Vagina (tissue), 2 donors: ENCODE data around the gene GNAL. TPM values are rescaled to one million over a fixed set of nuclear protein-coding genes. Genes with fewer than 3 reads are reported as not detected.

Experiments
- DNase-seq, 2 donors: peaks; one replicate each; pipeline ENCODE4 v3.0.0-alpha.2; 2017; ENCODE audit errors: extremely low spot score in 2 of 2
- H3K27ac ChIP-seq: fragments of 200-600 bp; sonication (generic); one replicate; pipeline ENCODE4 v1.5.1; 2019
- H3K27me3 ChIP-seq: fragments of 200-600 bp; sonication (generic); one replicate; pipeline ENCODE4 v1.5.1; 2019
- H3K36me3 ChIP-seq, 2 donors: fragments of 200-600 bp; sonication (generic); one replicate each; pipeline ENCODE4 v1.5.1; 2017 to 2019
- H3K4me1 ChIP-seq: fragments of 200-600 bp; sonication (generic); one replicate; pipeline ENCODE4 v1.5.1; 2019
- H3K4me3 ChIP-seq, 2 donors: fragments of 200-600 bp; sonication (generic); 1 replicate in 1 of 2; 2 replicates in 1 of 2; pipeline ENCODE4 v1.5.1; 2016 to 2019
- H3K9me3 ChIP-seq: fragments of 200-600 bp; sonication (generic); one replicate; pipeline ENCODE4 v1.5.1; 2019
- CTCF ChIP-seq, 3 experiments: fragments of 450-650 bp in 2 of 3; fragments of 200-600 bp in 1 of 3; sonication (generic) in 1 of 3; IDR thresholded peaks; one replicate each; pipeline ENCODE4 v1.5.1; 2017 to 2019; ENCODE audit warnings: antibody characterized with exemption in 3 of 3, mild to moderate bottlenecking in 2 of 3, moderate library complexity in 2 of 3
- POLR2A ChIP-seq, 2 donors: fragments of 450-650 bp; IDR thresholded peaks; one replicate each; pipeline ENCODE4 v1.6.1; 2017; ENCODE audit warnings: antibody characterized with exemption in 2 of 2, mild to moderate bottlenecking in 2 of 2, moderate library complexity in 2 of 2
- POLR2AphosphoS5 ChIP-seq, 2 donors: sonication (generic); formaldehyde crosslinking; IDR thresholded peaks; one replicate each; pipeline ENCODE4 v1.9.0; 2017; ENCODE audit warnings: antibody characterized with exemption in 2 of 2, mild to moderate bottlenecking in 2 of 2, low read depth in 1 of 2; ENCODE audit not compliant: insufficient read depth in 1 of 2
- intact Hi-C: fragments of 100-400 bp; cut with DNase I; formaldehyde crosslinking; loops from one replicate; pipeline ENCODE4 v1.15.1; 2023
- microRNA-seq: library from miRNA; unstranded; fragments of <30 nt; microRNA quantifications from one replicate; pipeline ENCODE4, GENCODE V29; 2017; ENCODE audit warnings: borderline number of aligned reads, borderline replicate concordance
- total RNA-seq: library from RNA; depleted of rRNA; stranded (reverse); fragments of >200 nt; gene quantifications from one replicate; pipeline ENCODE4 v1.2.3, GENCODE V29; 2016

Gene GNAL
- total RNA-seq, 1 donor from 2014 or later: 23.3 TPM

GRCh38 chr18:11932393-11932792 lies 243.3 kb downstream of the GNAL start:
- H3K27ac ChIP-seq: no peak overlapping the region
- H3K9me3 ChIP-seq: no peaks in the 10 kb centered on the region
- TF ChIP-seq POLR2AphosphoS5 (IDR thresholded peaks at IDR 0.05; ENCODE audit: insufficient read depth in 1 of 2, low read depth in 1 of 2) (no peak), POLR2A (IDR thresholded peaks at IDR 0.05) (no peak), CTCF (IDR thresholded peaks at IDR 0.05) (no peak)
- H3K4me3 ChIP-seq: no peak overlapping the region
- no peaks in the 10 kb centered on the region for H3K36me3 ChIP-seq
- DNase-seq: no peak
- intact Hi-C loops: no loop called here
- no peaks in the 10 kb centered on the region for H3K4me1 ChIP-seq
- H3K27me3 ChIP-seq: no peaks in the 10 kb centered on the region

Small RNAs within 50 kb of the gene (microRNA-seq; reads per million reads assigned to microRNA genes)
- gene MIR7153: not detected

Other genes with a start within 250 kb of the GNAL start
- gene SLC35G4, start 79.7 kb upstream of the GNAL start, total RNA-seq: not detected
- 44.7 TPM for gene CHMP1B, start 162.1 kb downstream of the GNAL start, total RNA-seq
- gene MPPE1, start 219.1 kb downstream of the GNAL start, total RNA-seq: 24.6 TPM